Activated CD8-positive, alpha-beta T cell treated with anti-CD3 and anti-CD28 coated beads, Interleukin-2, amount 10 ng/mL, durations not matched to agents 7 days and 5 days (primary cell): Measurements from ENCODE around the gene KL. TPM values are rescaled to one million over a fixed set of nuclear protein-coding genes. Genes with fewer than 3 reads are reported as not detected.

ENCODE experiments used
- ATAC-seq: fragments of 150-1000 bp; cut with Tn5 transposase; one replicate; pipeline ENCODE4 v1.10.0; 2021; ENCODE audit warnings: moderate library complexity
- CTCF ChIA-PET: fragments of 350-600 bp; sonication (Branson Sonifier 250); formaldehyde crosslinking; loops from one replicate; lab custom pipeline; 2021; ENCODE audit warnings: antibody characterized with exemption; lab: Charles Lee
- POLR2A ChIA-PET: fragments of 350-600 bp; sonication (Branson Sonifier 250); formaldehyde crosslinking; loops from one replicate; lab custom pipeline; 2021; ENCODE audit warnings: antibody characterized with exemption; lab: Charles Lee
- DNase-seq: peaks from one replicate; pipeline ENCODE4 v3.0.0-alpha.2; 2020
- H3K27ac Mint-ChIP-seq: one replicate; pipeline ENCODE4 v1.8.0; 2021; ENCODE audit warnings: mild to moderate bottlenecking, mixed read lengths
- H3K27me3 Mint-ChIP-seq: one replicate; pipeline ENCODE4 v1.8.0; 2021; ENCODE audit warnings: low read depth, mixed read lengths
- H3K36me3 Mint-ChIP-seq: one replicate; pipeline ENCODE4 v1.8.0; 2021; ENCODE audit warnings: low read depth, mixed read lengths
- H3K4me1 Mint-ChIP-seq: one replicate; pipeline ENCODE4 v1.8.0; 2021; ENCODE audit warnings: low read depth, mixed read lengths
- H3K4me3 Mint-ChIP-seq: one replicate; pipeline ENCODE4 v1.8.0; 2021; ENCODE audit warnings: mild to moderate bottlenecking, mixed read lengths
- H3K9me3 Mint-ChIP-seq: one replicate; pipeline ENCODE4 v1.8.0; 2022; ENCODE audit warnings: mixed read lengths; ENCODE audit not compliant: insufficient read depth
- total RNA-seq, 2 experiments: library from RNA; stranded (reverse); gene quantifications; one replicate each; pipeline ENCODE4 v1.2.3, GENCODE V29; 2021

The KL gene
- total RNA-seq, result under 1 TPM; 0.11 to 0.13 TPM

- POLR2A ChIA-PET, result no interaction called here
- H3K27ac Mint-ChIP-seq, result no peak within 1 kb of the TSS
Observed at GRCh38 chr13:33016414-33017322, at the start of gene KL. Gene KL, plus strand, starts transcription at chr13:33016423. Its CDS starts 18 bp downstream, at chr13:33016441.

GRCh38 chr13:32967584-32968182, 48.5 kb upstream of the KL start:
- Mint-ChIP-seq H3K27me3 (peaks cover 4% of the 10 kb centered on the region), H3K4me1 (no peaks in the 10 kb centered on the region), H3K27ac (no peak overlapping the region), H3K36me3 (no peaks in the 10 kb centered on the region), H3K4me3 (no peak overlapping the region), H3K9me3 (no peaks in the 10 kb centered on the region)
- DNase-seq, result no peak
- POLR2A ChIA-PET, result no interaction called here
- ATAC-seq, result no peak
- CTCF ChIA-PET, result no interaction called here

More at GRCh38 chr13:33016414-33017322, at the start of gene KL:
- peak; percentile 50 for ATAC-seq
- no peaks in the 10 kb centered on the region for H3K9me3 Mint-ChIP-seq
- DNase-seq, result peak; percentile 34
- peaks cover 20% of the 10 kb centered on the region for H3K4me1 Mint-ChIP-seq
- peaks cover 4% of the 10 kb centered on the region for H3K36me3 Mint-ChIP-seq
- peaks cover 64% of the 10 kb centered on the region for H3K27me3 Mint-ChIP-seq
- H3K4me3 Mint-ChIP-seq, result peak within 1 kb of the TSS; percentile 63
- CTCF ChIA-PET, result interaction anchor here (0.8 to 2.3 kb wide), 7 partner anchors 13 to 435 kb away, joined by 3 to 12 read pairs (median 4); partner anchors contain the start of gene PDS5B

GRCh38 chr13:32968316-32968715, 47.9 kb upstream of the KL start:
- peaks cover 4% of the 10 kb centered on the region for H3K27me3 Mint-ChIP-seq
- H3K4me3 Mint-ChIP-seq, result no peak overlapping the region
- CTCF ChIA-PET, result no interaction called here
- H3K4me1 Mint-ChIP-seq, result no peaks in the 10 kb centered on the region
- no peaks in the 10 kb centered on the region for H3K9me3 Mint-ChIP-seq
- POLR2A ChIA-PET, result no interaction called here
- ATAC-seq (no peak), DNase-seq (no peak)
- no peaks in the 10 kb centered on the region for H3K36me3 Mint-ChIP-seq
- H3K27ac Mint-ChIP-seq, result no peak overlapping the region

- POLR2A ChIA-PET, result no interaction called here
- Mint-ChIP-seq H3K36me3 (no peaks in the 10 kb centered on the region), H3K27ac (no peak overlapping the region), H3K4me3 (no peak overlapping the region), H3K4me1 (no peaks in the 10 kb centered on the region), H3K9me3 (no peaks in the 10 kb centered on the region), H3K27me3 (peaks cover 4% of the 10 kb centered on the region)
- DNase-seq (no peak), ATAC-seq (no peak)
- CTCF ChIA-PET, result no interaction called here
Observed at GRCh38 chr13:32968793-32969192, 47.4 kb upstream of the KL start.

GRCh38 chr13:32969516-32969941, 46.7 kb upstream of the KL start:
- no peaks in the 10 kb centered on the region for H3K36me3 Mint-ChIP-seq
- DNase-seq, result no peak
- POLR2A ChIA-PET, result no interaction called here

GRCh38 chr13:32976056-32976805, 40.0 kb upstream of the KL start:
- no peaks in the 10 kb centered on the region for H3K4me1 Mint-ChIP-seq
- no peaks in the 10 kb centered on the region for H3K9me3 Mint-ChIP-seq
- no peaks in the 10 kb centered on the region for H3K36me3 Mint-ChIP-seq
- ATAC-seq (no peak), DNase-seq (no peak)
- H3K27ac Mint-ChIP-seq, result no peak overlapping the region
- no peaks in the 10 kb centered on the region for H3K27me3 Mint-ChIP-seq
- ChIA-PET POLR2A (no interaction called here), CTCF (no interaction called here)
- H3K4me3 Mint-ChIP-seq, result no peak overlapping the region

More at GRCh38 chr13:32969516-32969941, 46.7 kb upstream of the KL start:
- Mint-ChIP-seq H3K27me3 (peaks cover 4% of the 10 kb centered on the region), H3K9me3 (no peaks in the 10 kb centered on the region), H3K4me1 (no peaks in the 10 kb centered on the region), H3K27ac (no peak overlapping the region), H3K4me3 (no peak overlapping the region)
- no peak for ATAC-seq
- CTCF ChIA-PET, result interaction anchor here (1.1 kb wide), 2 partner anchors 10 to 96 kb away, joined by 3 to 4 read pairs; no protein-coding TSS in a partner anchor

- CTCF ChIA-PET, result no interaction called here
- no peaks in the 10 kb centered on the region for H3K4me1 Mint-ChIP-seq
- no peak overlapping the region for H3K4me3 Mint-ChIP-seq
- H3K9me3 Mint-ChIP-seq, result no peaks in the 10 kb centered on the region
- POLR2A ChIA-PET, result no interaction called here
- H3K36me3 Mint-ChIP-seq, result no peaks in the 10 kb centered on the region
- H3K27me3 Mint-ChIP-seq, result no peaks in the 10 kb centered on the region
- DNase-seq, result no peak
- no peak overlapping the region for H3K27ac Mint-ChIP-seq
- no peak for ATAC-seq
Observed at GRCh38 chr13:32976912-32977311, 39.3 kb upstream of the KL start.

GRCh38 chr13:32977321-32977720, 38.9 kb upstream of the KL start:
- Mint-ChIP-seq H3K27me3 (no peaks in the 10 kb centered on the region), H3K4me3 (no peak overlapping the region), H3K9me3 (no peaks in the 10 kb centered on the region), H3K4me1 (no peaks in the 10 kb centered on the region), H3K36me3 (no peaks in the 10 kb centered on the region), H3K27ac (no peak overlapping the region)
- POLR2A ChIA-PET, result no interaction called here
- ATAC-seq, result no peak
- CTCF ChIA-PET, result no interaction called here
- DNase-seq, result no peak

- CTCF ChIA-PET, result no interaction called here
- POLR2A ChIA-PET, result no interaction called here
- H3K9me3 Mint-ChIP-seq, result no peaks in the 10 kb centered on the region
- no peak for ATAC-seq
- no peaks in the 10 kb centered on the region for H3K36me3 Mint-ChIP-seq
- no peak for DNase-seq
- no peak overlapping the region for H3K4me3 Mint-ChIP-seq
- no peak overlapping the region for H3K27ac Mint-ChIP-seq
- no peaks in the 10 kb centered on the region for H3K4me1 Mint-ChIP-seq
- no peaks in the 10 kb centered on the region for H3K27me3 Mint-ChIP-seq
Observed at GRCh38 chr13:32978278-32978677, 37.9 kb upstream of the KL start.

GRCh38 chr13:32983058-32983457, 33.2 kb upstream of the KL start:
- Mint-ChIP-seq H3K9me3 (peaks cover 5% of the 10 kb centered on the region), H3K36me3 (no peaks in the 10 kb centered on the region), H3K27ac (no peak overlapping the region), H3K4me1 (no peaks in the 10 kb centered on the region), H3K4me3 (no peak overlapping the region), H3K27me3 (peaks cover 4% of the 10 kb centered on the region)
- CTCF ChIA-PET, result no interaction called here
- DNase-seq (no peak), ATAC-seq (no peak)
- POLR2A ChIA-PET, result no interaction called here

GRCh38 chr13:32984857-32985626, 31.2 kb upstream of the KL start:
- no peaks in the 10 kb centered on the region for H3K36me3 Mint-ChIP-seq
- peaks cover 4% of the 10 kb centered on the region for H3K27me3 Mint-ChIP-seq
- H3K4me1 Mint-ChIP-seq, result peaks cover 6% of the 10 kb centered on the region
- H3K4me3 Mint-ChIP-seq, result no peak overlapping the region
- ATAC-seq, result no peak
- no peak for DNase-seq
- H3K27ac Mint-ChIP-seq, result no peak overlapping the region
- peaks cover 5% of the 10 kb centered on the region for H3K9me3 Mint-ChIP-seq
- ChIA-PET POLR2A (interaction anchor here (0.7 kb wide), 1 partner anchor 33 kb away, joined by 3 read pairs; no protein-coding TSS in a partner anchor), CTCF (no interaction called here)
